ENCODE data around the gene CUX1.

- TF ChIP-seq CTCF (IDR thresholded peaks at IDR 0.05; ENCODE audit: low read depth, low read length, poor library complexity, severe bottlenecking): no peak
- TF ChIP-seq EZH2phosphoT487 (IDR thresholded peaks at IDR 0.05; ENCODE audit: borderline replicate concordance, low read length): no peak
These were observed 494.9 kb downstream of the CUX1 start for GRCh38 chr7:102312317-102312716.
